ENCODE results near the gene LRRFIP2.

DNA sequence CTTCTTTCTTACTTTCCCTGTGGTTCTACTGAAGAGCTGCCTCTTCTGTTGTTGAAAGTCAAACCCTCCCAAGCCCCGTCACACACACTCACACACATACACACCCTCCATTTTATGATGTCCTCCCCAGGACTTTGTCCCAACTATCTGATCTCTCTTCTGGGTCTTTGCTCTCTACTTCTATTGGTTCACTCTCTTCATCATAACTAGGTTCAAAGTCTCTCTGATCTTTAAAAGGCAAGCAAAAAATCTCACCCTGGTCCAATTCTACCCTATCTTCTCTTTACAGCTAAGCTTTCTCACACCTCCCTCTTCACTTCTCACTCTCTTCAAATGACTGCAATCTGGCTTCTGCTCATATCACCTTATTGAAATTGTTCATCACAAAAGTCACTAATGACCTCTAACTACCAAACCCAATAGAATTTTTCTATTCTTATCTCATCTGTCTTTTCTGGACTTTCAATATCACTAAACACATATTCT, 34.8 kb downstream of the LRRFIP2 start:
- TF ChIP-seq, protein P1, sequence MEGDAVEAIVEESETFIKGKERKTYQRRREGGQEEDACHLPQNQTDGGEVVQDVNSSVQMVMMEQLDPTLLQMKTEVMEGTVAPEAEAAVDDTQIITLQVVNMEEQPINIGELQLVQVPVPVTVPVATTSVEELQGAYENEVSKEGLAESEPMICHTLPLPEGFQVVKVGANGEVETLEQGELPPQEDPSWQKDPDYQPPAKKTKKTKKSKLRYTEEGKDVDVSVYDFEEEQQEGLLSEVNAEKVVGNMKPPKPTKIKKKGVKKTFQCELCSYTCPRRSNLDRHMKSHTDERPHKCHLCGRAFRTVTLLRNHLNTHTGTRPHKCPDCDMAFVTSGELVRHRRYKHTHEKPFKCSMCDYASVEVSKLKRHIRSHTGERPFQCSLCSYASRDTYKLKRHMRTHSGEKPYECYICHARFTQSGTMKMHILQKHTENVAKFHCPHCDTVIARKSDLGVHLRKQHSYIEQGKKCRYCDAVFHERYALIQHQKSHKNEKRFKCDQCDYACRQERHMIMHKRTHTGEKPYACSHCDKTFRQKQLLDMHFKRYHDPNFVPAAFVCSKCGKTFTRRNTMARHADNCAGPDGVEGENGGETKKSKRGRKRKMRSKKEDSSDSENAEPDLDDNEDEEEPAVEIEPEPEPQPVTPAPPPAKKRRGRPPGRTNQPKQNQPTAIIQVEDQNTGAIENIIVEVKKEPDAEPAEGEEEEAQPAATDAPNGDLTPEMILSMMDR (conservative IDR thresholded peaks at IDR 0.05): no peak
- TF ChIP-seq ZFX (IDR thresholded peaks at IDR 0.05): no peak

Data from C4-2B (cell line).